ENCODE measurements around the gene ERN1.
"Not testable (repeated sequence)": the region's sequence is repeated elsewhere in the genome, so short reads cannot be mapped to it uniquely, and the experiment has no call there.

ERN1 gene

GRCh38 chr17:64129765-64130558 lies at the start of gene ERN1:
Gene ERN1, minus strand, starts transcription at chr17:64130144. Its CDS starts 115 bp downstream, at chr17:64130029.
- Histone ChIP-seq H3K4me1 (ENCODE audit: control insufficient read depth, insufficient read depth, low read length) (peaks cover 14% of the 10 kb centered on the region), H3K27me3 (ENCODE audit: control insufficient read depth in 1 of 2, insufficient read depth in 2 of 2, low read length in 2 of 2) (no peaks in the 10 kb centered on the region), H3K36me3 (ENCODE audit: control insufficient read depth in 2 of 2, insufficient read depth in 2 of 2, low read length in 2 of 2) (no peaks in the 10 kb centered on the region), H3K9me3 (ENCODE audit: control insufficient read depth in 2 of 2, low read length in 2 of 2) (no peaks in the 10 kb centered on the region), H3K9ac (ENCODE audit: low read length in 2 of 2) (peak within 1 kb of the TSS; percentile 86 to 90), H3K4me3 (ENCODE audit: low read length in 2 of 2) (peak within 1 kb of the TSS; percentile 85 to 87), H3K27ac (ENCODE audit: low read length) (peak within 1 kb of the TSS; percentile 89)

GRCh38 chr17:64179024-64179423 lies 49.1 kb upstream of the ERN1 start:
- H3K4me1 ChIP-seq (ENCODE audit: control insufficient read depth, insufficient read depth, low read length); H3K36me3 ChIP-seq (ENCODE audit: control insufficient read depth in 2 of 2, insufficient read depth in 2 of 2, low read length in 2 of 2); H3K9me3 ChIP-seq (ENCODE audit: control insufficient read depth in 2 of 2, low read length in 2 of 2); H3K27me3 ChIP-seq (ENCODE audit: control insufficient read depth in 1 of 2, insufficient read depth in 2 of 2, low read length in 2 of 2); H3K9ac ChIP-seq (ENCODE audit: low read length in 2 of 2); H3K27ac ChIP-seq (ENCODE audit: low read length); H3K4me3 ChIP-seq (ENCODE audit: low read length in 2 of 2): not testable (repeated sequence)

- Histone ChIP-seq H3K27ac (ENCODE audit: low read length) (no peak overlapping the region), H3K4me1 (ENCODE audit: control insufficient read depth, insufficient read depth, low read length) (peaks cover 2% of the 10 kb centered on the region), H3K4me3 (ENCODE audit: low read length in 2 of 2) (no peak overlapping the region), H3K9me3 (ENCODE audit: control insufficient read depth in 2 of 2, low read length in 2 of 2) (no peaks in the 10 kb centered on the region), H3K27me3 (ENCODE audit: control insufficient read depth in 1 of 2, insufficient read depth in 2 of 2, low read length in 2 of 2) (no peaks in the 10 kb centered on the region), H3K36me3 (ENCODE audit: control insufficient read depth in 2 of 2, insufficient read depth in 2 of 2, low read length in 2 of 2) (peaks cover 3% of the 10 kb centered on the region in 2 donors), H3K9ac (ENCODE audit: low read length in 2 of 2) (no peak overlapping the region)
These were observed 48.3 kb upstream of the ERN1 start for GRCh38 chr17:64178011-64178825.

- Histone ChIP-seq H3K9me3 (ENCODE audit: control insufficient read depth in 2 of 2, low read length in 2 of 2) (no peaks in the 10 kb centered on the region), H3K36me3 (ENCODE audit: control insufficient read depth in 2 of 2, insufficient read depth in 2 of 2, low read length in 2 of 2) (peaks cover 3% of the 10 kb centered on the region in 2 donors), H3K27ac (ENCODE audit: low read length) (no peak overlapping the region), H3K9ac (ENCODE audit: low read length in 2 of 2) (no peak overlapping the region), H3K4me1 (ENCODE audit: control insufficient read depth, insufficient read depth, low read length) (peaks cover 2% of the 10 kb centered on the region), H3K27me3 (ENCODE audit: control insufficient read depth in 1 of 2, insufficient read depth in 2 of 2, low read length in 2 of 2) (no peaks in the 10 kb centered on the region), H3K4me3 (ENCODE audit: low read length in 2 of 2) (no peak overlapping the region)
These were observed 47.5 kb upstream of the ERN1 start for GRCh38 chr17:64177311-64178010.

- Histone ChIP-seq H3K27me3 (ENCODE audit: control insufficient read depth in 1 of 2, insufficient read depth in 2 of 2, low read length in 2 of 2) (no peaks in the 10 kb centered on the region), H3K9ac (ENCODE audit: low read length in 2 of 2) (peak overlapping the region in 1 of 2 donors; percentile 6), H3K36me3 (ENCODE audit: control insufficient read depth in 2 of 2, insufficient read depth in 2 of 2, low read length in 2 of 2) (peaks cover 3% of the 10 kb centered on the region in 2 donors), H3K4me1 (ENCODE audit: control insufficient read depth, insufficient read depth, low read length) (peaks cover 2% of the 10 kb centered on the region), H3K9me3 (ENCODE audit: control insufficient read depth in 2 of 2, low read length in 2 of 2) (no peaks in the 10 kb centered on the region), H3K27ac (ENCODE audit: low read length) (no peak overlapping the region), H3K4me3 (ENCODE audit: low read length in 2 of 2) (no peak overlapping the region)
These were observed 46.6 kb upstream of the ERN1 start for GRCh38 chr17:64176556-64176955.

GRCh38 chr17:64174686-64175456 lies 44.9 kb upstream of the ERN1 start:
- H3K9me3 ChIP-seq (ENCODE audit: control insufficient read depth in 2 of 2, low read length in 2 of 2), result no peaks in the 10 kb centered on the region
- H3K4me3 ChIP-seq (ENCODE audit: low read length in 2 of 2), result no peak overlapping the region
- H3K36me3 ChIP-seq (ENCODE audit: control insufficient read depth in 2 of 2, insufficient read depth in 2 of 2, low read length in 2 of 2), result peaks cover 7 to 8% of the 10 kb centered on the region in 2 donors
- H3K27ac ChIP-seq (ENCODE audit: low read length), result no peak overlapping the region
- H3K27me3 ChIP-seq (ENCODE audit: control insufficient read depth in 1 of 2, insufficient read depth in 2 of 2, low read length in 2 of 2), result no peaks in the 10 kb centered on the region
- no peak overlapping the region for H3K9ac ChIP-seq (ENCODE audit: low read length in 2 of 2)
- peaks cover 2% of the 10 kb centered on the region for H3K4me1 ChIP-seq (ENCODE audit: control insufficient read depth, insufficient read depth, low read length)

- H3K9ac ChIP-seq (ENCODE audit: low read length in 2 of 2), result no peak overlapping the region
- H3K9me3 ChIP-seq (ENCODE audit: control insufficient read depth in 2 of 2, low read length in 2 of 2), result no peaks in the 10 kb centered on the region
- no peaks in the 10 kb centered on the region for H3K27me3 ChIP-seq (ENCODE audit: control insufficient read depth in 1 of 2, insufficient read depth in 2 of 2, low read length in 2 of 2)
- peaks cover 7 to 8% of the 10 kb centered on the region in 2 donors for H3K36me3 ChIP-seq (ENCODE audit: control insufficient read depth in 2 of 2, insufficient read depth in 2 of 2, low read length in 2 of 2)
- peaks cover 2% of the 10 kb centered on the region for H3K4me1 ChIP-seq (ENCODE audit: control insufficient read depth, insufficient read depth, low read length)
- H3K4me3 ChIP-seq (ENCODE audit: low read length in 2 of 2), result no peak overlapping the region
- no peak overlapping the region for H3K27ac ChIP-seq (ENCODE audit: low read length)
These were observed 43.7 kb upstream of the ERN1 start for GRCh38 chr17:64173646-64174045.

GRCh38 chr17:64172510-64172909 lies 42.6 kb upstream of the ERN1 start:
- no peak overlapping the region for H3K27ac ChIP-seq (ENCODE audit: low read length)
- no peaks in the 10 kb centered on the region for H3K9me3 ChIP-seq (ENCODE audit: control insufficient read depth in 2 of 2, low read length in 2 of 2)
- peaks cover 2% of the 10 kb centered on the region for H3K4me1 ChIP-seq (ENCODE audit: control insufficient read depth, insufficient read depth, low read length)
- no peaks in the 10 kb centered on the region for H3K27me3 ChIP-seq (ENCODE audit: control insufficient read depth in 1 of 2, insufficient read depth in 2 of 2, low read length in 2 of 2)
- H3K9ac ChIP-seq (ENCODE audit: low read length in 2 of 2), result no peak overlapping the region
- no peak overlapping the region for H3K4me3 ChIP-seq (ENCODE audit: low read length in 2 of 2)
- H3K36me3 ChIP-seq (ENCODE audit: control insufficient read depth in 2 of 2, insufficient read depth in 2 of 2, low read length in 2 of 2), result peaks cover 7 to 8% of the 10 kb centered on the region in 2 donors

GRCh38 chr17:64171041-64171440 lies 41.1 kb upstream of the ERN1 start:
- Histone ChIP-seq H3K4me3 (ENCODE audit: low read length in 2 of 2) (no peak overlapping the region), H3K9ac (ENCODE audit: low read length in 2 of 2) (no peak overlapping the region), H3K36me3 (ENCODE audit: control insufficient read depth in 2 of 2, insufficient read depth in 2 of 2, low read length in 2 of 2) (peaks cover 5 to 7% of the 10 kb centered on the region in 2 donors), H3K4me1 (ENCODE audit: control insufficient read depth, insufficient read depth, low read length) (no peaks in the 10 kb centered on the region), H3K27me3 (ENCODE audit: control insufficient read depth in 1 of 2, insufficient read depth in 2 of 2, low read length in 2 of 2) (no peaks in the 10 kb centered on the region), H3K27ac (ENCODE audit: low read length) (no peak overlapping the region), H3K9me3 (ENCODE audit: control insufficient read depth in 2 of 2, low read length in 2 of 2) (no peaks in the 10 kb centered on the region)

GRCh38 chr17:64170286-64170685 lies 40.3 kb upstream of the ERN1 start:
- Histone ChIP-seq H3K4me3 (ENCODE audit: low read length in 2 of 2) (no peak overlapping the region), H3K27ac (ENCODE audit: low read length) (no peak overlapping the region), H3K9me3 (ENCODE audit: control insufficient read depth in 2 of 2, low read length in 2 of 2) (no peaks in the 10 kb centered on the region), H3K9ac (ENCODE audit: low read length in 2 of 2) (no peak overlapping the region), H3K4me1 (ENCODE audit: control insufficient read depth, insufficient read depth, low read length) (no peaks in the 10 kb centered on the region), H3K36me3 (ENCODE audit: control insufficient read depth in 2 of 2, insufficient read depth in 2 of 2, low read length in 2 of 2) (peaks cover 5 to 12% of the 10 kb centered on the region in 2 donors), H3K27me3 (ENCODE audit: control insufficient read depth in 1 of 2, insufficient read depth in 2 of 2, low read length in 2 of 2) (no peaks in the 10 kb centered on the region)

Data from stomach smooth muscle (tissue), 2 donors.